Mesothelial cell of epicardium (in vitro differentiated cells): ENCODE data around the gene KCNH5. TPM values are rescaled to one million over a fixed set of nuclear protein-coding genes. Genes with fewer than 3 reads are reported as not detected.

Source experiments
- DNase-seq, 2 experiments: peaks; one replicate each; pipeline ENCODE4 v3.0.0; 2021; ENCODE audit warnings: low spot score in 2 of 2; ENCODE audit not compliant: unreplicated experiment in 2 of 2
- H3K27ac Mint-ChIP-seq: 2 replicates; pipeline ENCODE4 v1.8.0; 2021; ENCODE audit warnings: mixed read lengths
- H3K27me3 Mint-ChIP-seq: 2 replicates; pipeline ENCODE4 v1.8.0; 2021; ENCODE audit warnings: low read depth, mixed read lengths
- H3K36me3 Mint-ChIP-seq: 2 replicates; pipeline ENCODE4 v1.8.0; 2021; ENCODE audit warnings: mixed read lengths
- H3K4me1 Mint-ChIP-seq: 2 replicates; pipeline ENCODE4 v1.8.0; 2021; ENCODE audit warnings: mixed read lengths
- H3K4me3 Mint-ChIP-seq: 2 replicates; pipeline ENCODE4 v1.8.0; 2021; ENCODE audit warnings: mild to moderate bottlenecking, moderate library complexity, mixed read lengths
- H3K9me3 Mint-ChIP-seq: 2 replicates; pipeline ENCODE4 v1.8.0; 2021; ENCODE audit warnings: mixed read lengths
- CTCF ChIP-seq: fragments of 200-600 bp; sonication (generic); IDR thresholded peaks from one replicate; pipeline ENCODE4 v1.5.0; 2021; ENCODE audit warnings: antibody characterized with exemption; ENCODE audit not compliant: unreplicated experiment
- total RNA-seq: library from RNA; stranded (reverse); gene quantifications from 3 replicates; pipeline ENCODE4 v1.2.1, GENCODE V29; 2021

Gene KCNH5
- total RNA-seq, 1 donor from 2014 or later: 2.5 TPM

- no peak for DNase-seq
- Mint-ChIP-seq H3K9me3 (peaks cover 3% of the 10 kb centered on the region), H3K27me3 (peaks cover 5% of the 10 kb centered on the region), H3K36me3 (no peaks in the 10 kb centered on the region), H3K4me3 (no peak overlapping the region), H3K4me1 (peaks cover 5% of the 10 kb centered on the region), H3K27ac (no peak overlapping the region)
- TF ChIP-seq CTCF: no peak
Measured at GRCh38 chr14:63027719-63028118, 17.5 kb downstream of the KCNH5 start.

- no peak for TF ChIP-seq CTCF
- Mint-ChIP-seq H3K4me1 (no peaks in the 10 kb centered on the region), H3K4me3 (no peak overlapping the region), H3K27ac (no peak overlapping the region), H3K36me3 (no peaks in the 10 kb centered on the region), H3K9me3 (peaks cover 3% of the 10 kb centered on the region), H3K27me3 (peaks cover 5% of the 10 kb centered on the region)
- DNase-seq: no peak
Measured at GRCh38 chr14:63026491-63026890, 18.8 kb downstream of the KCNH5 start.

- Mint-ChIP-seq H3K4me3 (no peak overlapping the region), H3K9me3 (no peaks in the 10 kb centered on the region)
Measured at GRCh38 chr14:63014621-63015020, 30.6 kb downstream of the KCNH5 start.

GRCh38 chr14:63012171-63012570, 33.1 kb downstream of the KCNH5 start:
- Mint-ChIP-seq H3K27me3 (no peaks in the 10 kb centered on the region), H3K4me1 (peaks cover 14% of the 10 kb centered on the region), H3K4me3 (no peak overlapping the region), H3K9me3 (no peaks in the 10 kb centered on the region), H3K27ac (no peak overlapping the region), H3K36me3 (no peaks in the 10 kb centered on the region)
- DNase-seq: no peak
- TF ChIP-seq CTCF: no peak

More at GRCh38 chr14:63014621-63015020, 30.6 kb downstream of the KCNH5 start:
- no peaks in the 10 kb centered on the region for H3K27me3 Mint-ChIP-seq
- no peak for TF ChIP-seq CTCF
- DNase-seq: no peak
- peaks cover 10% of the 10 kb centered on the region for H3K4me1 Mint-ChIP-seq
- no peaks in the 10 kb centered on the region for H3K36me3 Mint-ChIP-seq
- H3K27ac Mint-ChIP-seq: no peak overlapping the region

- Mint-ChIP-seq H3K4me3 (no peak overlapping the region), H3K27me3 (no peaks in the 10 kb centered on the region), H3K4me1 (peaks cover 14% of the 10 kb centered on the region)
Measured at GRCh38 chr14:63011623-63012022, 33.6 kb downstream of the KCNH5 start.

More at GRCh38 chr14:63011623-63012022, 33.6 kb downstream of the KCNH5 start:
- TF ChIP-seq CTCF: no peak
- Mint-ChIP-seq H3K27ac (no peak overlapping the region), H3K9me3 (no peaks in the 10 kb centered on the region), H3K36me3 (no peaks in the 10 kb centered on the region)
- DNase-seq: no peak
